ENCODE measurements around the gene OSBPL2. TPM values are rescaled to one million over a fixed set of nuclear protein-coding genes. Genes with fewer than 3 reads are reported as not detected.

The OSBPL2 gene
- total RNA-seq, 2 experiments from 2014 or later: 52.8 to 54.4 TPM

- DNase-seq (no peak), ATAC-seq (ENCODE audit: poor library complexity) (no peak)
- Mint-ChIP-seq H3K4me1 (ENCODE audit: low read depth) (no peaks in the 10 kb centered on the region), H3K9me3 (no peaks in the 10 kb centered on the region), H3K36me3 (ENCODE audit: low read depth) (no peaks in the 10 kb centered on the region), H3K4me3 (no peak overlapping the region), H3K27ac (no peak overlapping the region), H3K27me3 (peaks cover 22% of the 10 kb centered on the region)
- Histone ChIP-seq H3K27ac (ENCODE audit: low read depth in 1 of 2, low read length in 2 of 2) (no peak overlapping the region), H3K4me1 (ENCODE audit: insufficient read depth, low read length) (no peaks in the 10 kb centered on the region), H3K36me3 (ENCODE audit: insufficient read depth, low read length) (no peaks in the 10 kb centered on the region), H3K27me3 (ENCODE audit: control insufficient read depth in 1 of 2, insufficient read depth in 2 of 2, low read length in 2 of 2) (peaks cover 4 to 7% of the 10 kb centered on the region in 2 experiments), H3K9me3 (ENCODE audit: control insufficient read depth in 1 of 2, insufficient read depth in 1 of 2, low read length in 2 of 2) (peaks cover 0 to 27% of the 10 kb centered on the region in 2 experiments), H3K4me3 (ENCODE audit: low read length) (no peak overlapping the region)
- ChIA-PET CTCF (no interaction called here), POLR2A (no interaction called here)
- intact Hi-C loops (cut with DNase I, micrococcal nuclease): no loop called here
- no peak for TF ChIP-seq CTCF (IDR thresholded peaks at IDR 0.05)
Measured at GRCh38 chr20:62227977-62228958, 10.1 kb upstream of the OSBPL2 start.

GRCh38 chr20:62228982-62229545, 9.3 kb upstream of the OSBPL2 start:
- no peak overlapping the region for H3K27ac ChIP-seq (ENCODE audit: low read depth in 1 of 2, low read length in 2 of 2)
- no peaks in the 10 kb centered on the region for H3K36me3 ChIP-seq (ENCODE audit: insufficient read depth, low read length)
- H3K27me3 ChIP-seq (ENCODE audit: control insufficient read depth in 1 of 2, insufficient read depth in 2 of 2, low read length in 2 of 2): peaks cover 0 to 2% of the 10 kb centered on the region in 2 experiments
- ChIA-PET CTCF (no interaction called here), POLR2A (no interaction called here)
- ATAC-seq (ENCODE audit: poor library complexity) (no peak), DNase-seq (no peak)
- Mint-ChIP-seq H3K9me3 (no peaks in the 10 kb centered on the region), H3K27ac (no peak overlapping the region), H3K4me3 (no peak overlapping the region), H3K27me3 (peaks cover 27% of the 10 kb centered on the region), H3K36me3 (ENCODE audit: low read depth) (no peaks in the 10 kb centered on the region), H3K4me1 (ENCODE audit: low read depth) (no peaks in the 10 kb centered on the region)
- H3K4me3 ChIP-seq (ENCODE audit: low read length): no peak overlapping the region
- intact Hi-C loops (cut with DNase I, micrococcal nuclease): no loop called here
- no peak for TF ChIP-seq CTCF (IDR thresholded peaks at IDR 0.05)
- no peaks in the 10 kb centered on the region for H3K4me1 ChIP-seq (ENCODE audit: insufficient read depth, low read length)
- H3K9me3 ChIP-seq (ENCODE audit: control insufficient read depth in 1 of 2, insufficient read depth in 1 of 2, low read length in 2 of 2): peaks cover 0 to 33% of the 10 kb centered on the region in 2 experiments

GRCh38 chr20:62229667-62230066, 8.7 kb upstream of the OSBPL2 start:
- Mint-ChIP-seq H3K36me3 (ENCODE audit: low read depth) (no peaks in the 10 kb centered on the region), H3K4me1 (ENCODE audit: low read depth) (no peaks in the 10 kb centered on the region), H3K4me3 (no peak overlapping the region), H3K27me3 (peaks cover 23% of the 10 kb centered on the region), H3K9me3 (no peaks in the 10 kb centered on the region), H3K27ac (no peak overlapping the region)
- Histone ChIP-seq H3K36me3 (ENCODE audit: insufficient read depth, low read length) (no peaks in the 10 kb centered on the region), H3K4me1 (ENCODE audit: insufficient read depth, low read length) (no peaks in the 10 kb centered on the region), H3K4me3 (ENCODE audit: low read length) (no peak overlapping the region), H3K27ac (ENCODE audit: low read depth in 1 of 2, low read length in 2 of 2) (no peak overlapping the region), H3K27me3 (ENCODE audit: control insufficient read depth in 1 of 2, insufficient read depth in 2 of 2, low read length in 2 of 2) (peaks cover 0 to 2% of the 10 kb centered on the region in 2 experiments), H3K9me3 (ENCODE audit: control insufficient read depth in 1 of 2, insufficient read depth in 1 of 2, low read length in 2 of 2) (peaks cover 0 to 34% of the 10 kb centered on the region in 2 experiments)
- TF ChIP-seq CTCF (IDR thresholded peaks at IDR 0.05): no peak
- POLR2A ChIA-PET: no interaction called here
- CTCF ChIA-PET: no interaction called here
- ATAC-seq (ENCODE audit: poor library complexity): no peak
- DNase-seq: no peak
- intact Hi-C loops (cut with DNase I, micrococcal nuclease): no loop called here
